T-helper 2 cell treated with Interferon-gamma antibody and Interleukin-4, amounts not matched to agents 100 ng/mL and 5 ng/mL, for 36 hours (primary cell): ENCODE data around the gene GBX1. TPM values are rescaled to one million over a fixed set of nuclear protein-coding genes. Genes with fewer than 3 reads are reported as not detected.

Experiments
- intact Hi-C: fragments of 100-400 bp; cut with micrococcal nuclease; formaldehyde crosslinking; loops from one replicate; pipeline ENCODE4 v1.15.1; 2023
- total RNA-seq: library from RNA; stranded (reverse); gene quantifications from 2 replicates; pipeline ENCODE4 v1.2.3, GENCODE V29; 2022

Gene GBX1
- total RNA-seq, 1 donor from 2014 or later: not detected

- intact Hi-C loops: no loop called here
These were observed 7.0 kb upstream of the GBX1 start for GRCh38 chr7:151174246-151175046.

- intact Hi-C loops: loop anchor here (2.0 kb wide), 1 partner anchor 59 kb away; the partner anchor contains the start of gene CHPF2
These were observed 6.1 kb upstream of the GBX1 start for GRCh38 chr7:151173386-151174245.

- intact Hi-C loops: loop anchor here (1.0 to 2.0 kb wide), 2 partner anchors 48 to 60 kb away; partner anchors contain the start of gene CHPF2
These were observed 5.0 kb upstream of the GBX1 start for GRCh38 chr7:151172273-151173141.

GRCh38 chr7:151168787-151169162, 1.3 kb upstream of the GBX1 start:
- intact Hi-C loops: loop anchor here (1.0 to 5.0 kb wide), 2 partner anchors 76 to 134 kb away; no protein-coding TSS in a partner anchor

GRCh38 chr7:151168003-151168786, 701 bp upstream of the GBX1 start:
- intact Hi-C loops: loop anchor here (1.0 to 5.0 kb wide), 2 partner anchors 76 to 134 kb away; no protein-coding TSS in a partner anchor

- intact Hi-C loops: loop anchor here (5.0 kb wide), 1 partner anchor 136 kb away; no protein-coding TSS in a partner anchor
These were observed 781 bp downstream of the GBX1 start for GRCh38 chr7:151166629-151167196.

- intact Hi-C loops: no loop called here
These were observed 5.7 kb downstream of the GBX1 start for GRCh38 chr7:151161757-151162156.

- intact Hi-C loops: no loop called here
These were observed 9.7 kb downstream of the GBX1 start for GRCh38 chr7:151157645-151158329.

- intact Hi-C loops: no loop called here
These were observed 14.6 kb downstream of the GBX1 start for GRCh38 chr7:151152643-151153513.

GRCh38 chr7:151150388-151150787, 17.1 kb downstream of the GBX1 start:
- intact Hi-C loops: no loop called here

- intact Hi-C loops: no loop called here
These were observed 18.9 kb downstream of the GBX1 start for GRCh38 chr7:151148319-151149259.

GRCh38 chr7:151146761-151147160, 20.7 kb downstream of the GBX1 start:
- intact Hi-C loops: no loop called here

- intact Hi-C loops: no loop called here
These were observed 23.1 kb downstream of the GBX1 start for GRCh38 chr7:151144387-151144786.

GRCh38 chr7:151143261-151144015, 24.1 kb downstream of the GBX1 start:
- intact Hi-C loops: no loop called here

- intact Hi-C loops: no loop called here
These were observed 24.8 kb downstream of the GBX1 start for GRCh38 chr7:151142686-151143040.

- intact Hi-C loops: no loop called here
These were observed 25.4 kb downstream of the GBX1 start for GRCh38 chr7:151141855-151142685.
